ENCODE data around the gene MORN1.

MORN1 gene

DNA sequence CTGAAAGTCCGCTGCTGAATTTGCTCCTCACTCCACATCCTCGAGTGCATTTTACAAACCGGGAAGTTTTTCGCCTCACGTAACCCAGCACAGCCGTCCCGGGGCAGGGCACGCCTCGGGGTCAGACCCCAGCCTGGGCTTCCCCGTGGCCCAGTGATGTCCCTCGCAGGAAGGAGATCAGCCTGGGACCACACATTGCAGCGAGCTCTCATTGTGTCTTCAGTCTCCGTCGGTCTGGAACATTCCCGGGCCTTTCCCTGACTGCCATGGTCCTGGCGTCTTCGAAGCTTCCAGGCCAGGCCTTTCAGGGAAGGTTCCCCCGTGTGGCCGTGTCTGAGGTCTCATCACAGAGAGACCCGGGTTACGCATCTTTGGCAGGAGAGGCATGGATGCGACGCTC lies 43.5 kb downstream of the MORN1 start:
- Histone ChIP-seq H3K4me3 (ENCODE audit: low read depth, low read length) (no peak overlapping the region), H3K9me3 (ENCODE audit: control insufficient read depth, insufficient read depth, low read length) (no peaks in the 10 kb centered on the region), H3K27me3 (ENCODE audit: control insufficient read depth, insufficient read depth, low read length) (no peaks in the 10 kb centered on the region), H3K27ac (ENCODE audit: low read depth, low read length) (no peak overlapping the region), H3K36me3 (ENCODE audit: control insufficient read depth, insufficient read depth, low read length) (no peaks in the 10 kb centered on the region), H3K4me1 (ENCODE audit: control insufficient read depth, insufficient read depth, low read length) (no peaks in the 10 kb centered on the region), H3K9ac (ENCODE audit: low read depth, low read length) (no peak overlapping the region)

DNA sequence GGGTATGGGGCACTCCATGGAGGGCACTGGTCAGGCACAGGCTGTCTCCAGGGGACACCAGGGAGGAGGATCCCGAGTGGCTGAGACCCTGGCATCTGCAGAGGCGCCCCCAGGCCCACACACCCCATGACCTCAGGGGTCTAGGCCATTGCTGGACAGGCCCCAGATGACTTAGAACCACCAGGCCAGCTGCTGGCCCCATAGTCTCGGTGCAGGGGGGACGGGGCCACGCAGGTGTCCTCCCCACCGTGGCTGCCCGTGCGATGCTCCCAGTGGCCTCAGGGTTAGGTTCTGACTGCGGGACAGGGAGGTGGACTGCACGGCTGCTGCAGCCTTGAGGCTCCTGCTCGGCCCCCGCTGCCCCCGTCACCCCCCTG lies 44.0 kb downstream of the MORN1 start:
- no peaks in the 10 kb centered on the region for H3K36me3 ChIP-seq (ENCODE audit: control insufficient read depth, insufficient read depth, low read length)
- no peaks in the 10 kb centered on the region for H3K9me3 ChIP-seq (ENCODE audit: control insufficient read depth, insufficient read depth, low read length)
- no peak overlapping the region for H3K4me3 ChIP-seq (ENCODE audit: low read depth, low read length)
- H3K27ac ChIP-seq (ENCODE audit: low read depth, low read length) = no peak overlapping the region
- no peaks in the 10 kb centered on the region for H3K27me3 ChIP-seq (ENCODE audit: control insufficient read depth, insufficient read depth, low read length)
- H3K9ac ChIP-seq (ENCODE audit: low read depth, low read length) = no peak overlapping the region
- no peaks in the 10 kb centered on the region for H3K4me1 ChIP-seq (ENCODE audit: control insufficient read depth, insufficient read depth, low read length)

GRCh38 chr1:2346691-2347408 lies 44.5 kb downstream of the MORN1 start:
- no peak overlapping the region for H3K9ac ChIP-seq (ENCODE audit: low read depth, low read length)
- H3K4me3 ChIP-seq (ENCODE audit: low read depth, low read length) = no peak overlapping the region
- H3K36me3 ChIP-seq (ENCODE audit: control insufficient read depth, insufficient read depth, low read length) = no peaks in the 10 kb centered on the region
- no peaks in the 10 kb centered on the region for H3K27me3 ChIP-seq (ENCODE audit: control insufficient read depth, insufficient read depth, low read length)
- no peaks in the 10 kb centered on the region for H3K4me1 ChIP-seq (ENCODE audit: control insufficient read depth, insufficient read depth, low read length)
- H3K27ac ChIP-seq (ENCODE audit: low read depth, low read length) = no peak overlapping the region
- H3K9me3 ChIP-seq (ENCODE audit: control insufficient read depth, insufficient read depth, low read length) = no peaks in the 10 kb centered on the region

GRCh38 chr1:2345297-2346075 lies 45.9 kb downstream of the MORN1 start:
- no peaks in the 10 kb centered on the region for H3K36me3 ChIP-seq (ENCODE audit: control insufficient read depth, insufficient read depth, low read length)
- no peak overlapping the region for H3K9ac ChIP-seq (ENCODE audit: low read depth, low read length)
- no peak overlapping the region for H3K4me3 ChIP-seq (ENCODE audit: low read depth, low read length)
- H3K9me3 ChIP-seq (ENCODE audit: control insufficient read depth, insufficient read depth, low read length) = no peaks in the 10 kb centered on the region
- H3K4me1 ChIP-seq (ENCODE audit: control insufficient read depth, insufficient read depth, low read length) = no peaks in the 10 kb centered on the region
- no peak overlapping the region for H3K27ac ChIP-seq (ENCODE audit: low read depth, low read length)
- H3K27me3 ChIP-seq (ENCODE audit: control insufficient read depth, insufficient read depth, low read length) = no peaks in the 10 kb centered on the region

DNA sequence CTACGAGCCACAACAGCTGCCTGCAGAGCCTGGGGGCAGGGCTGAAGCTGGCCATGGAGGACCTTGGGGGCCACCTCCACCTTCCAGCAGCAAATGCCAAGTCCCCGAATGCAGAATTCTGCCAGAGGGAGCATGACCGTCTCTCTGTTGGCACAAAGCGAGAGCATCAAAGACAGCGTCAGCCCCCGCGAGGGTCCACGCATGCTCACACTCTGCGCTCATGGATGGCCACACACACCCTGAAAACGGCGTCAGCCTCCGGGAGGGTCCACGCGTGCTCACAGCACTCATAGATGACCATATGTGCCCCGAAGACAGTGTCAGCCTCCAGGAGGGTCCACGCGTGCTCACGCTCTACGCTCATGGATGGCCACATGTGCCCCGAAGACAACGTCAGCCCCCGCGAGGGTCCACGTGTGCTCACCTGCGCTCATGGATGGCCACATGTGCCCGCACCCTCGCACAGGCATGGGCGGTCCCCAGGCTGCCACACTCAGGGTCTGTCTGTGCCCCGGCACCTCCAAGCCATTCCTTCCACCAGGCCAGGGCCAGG lies 46.5 kb downstream of the MORN1 start:
- Histone ChIP-seq H3K27me3 (ENCODE audit: control insufficient read depth, insufficient read depth, low read length) (no peaks in the 10 kb centered on the region), H3K9ac (ENCODE audit: low read depth, low read length) (no peak overlapping the region), H3K9me3 (ENCODE audit: control insufficient read depth, insufficient read depth, low read length) (no peaks in the 10 kb centered on the region), H3K27ac (ENCODE audit: low read depth, low read length) (no peak overlapping the region), H3K36me3 (ENCODE audit: control insufficient read depth, insufficient read depth, low read length) (no peaks in the 10 kb centered on the region), H3K4me1 (ENCODE audit: control insufficient read depth, insufficient read depth, low read length) (no peaks in the 10 kb centered on the region), H3K4me3 (ENCODE audit: low read depth, low read length) (no peak overlapping the region)

DNA sequence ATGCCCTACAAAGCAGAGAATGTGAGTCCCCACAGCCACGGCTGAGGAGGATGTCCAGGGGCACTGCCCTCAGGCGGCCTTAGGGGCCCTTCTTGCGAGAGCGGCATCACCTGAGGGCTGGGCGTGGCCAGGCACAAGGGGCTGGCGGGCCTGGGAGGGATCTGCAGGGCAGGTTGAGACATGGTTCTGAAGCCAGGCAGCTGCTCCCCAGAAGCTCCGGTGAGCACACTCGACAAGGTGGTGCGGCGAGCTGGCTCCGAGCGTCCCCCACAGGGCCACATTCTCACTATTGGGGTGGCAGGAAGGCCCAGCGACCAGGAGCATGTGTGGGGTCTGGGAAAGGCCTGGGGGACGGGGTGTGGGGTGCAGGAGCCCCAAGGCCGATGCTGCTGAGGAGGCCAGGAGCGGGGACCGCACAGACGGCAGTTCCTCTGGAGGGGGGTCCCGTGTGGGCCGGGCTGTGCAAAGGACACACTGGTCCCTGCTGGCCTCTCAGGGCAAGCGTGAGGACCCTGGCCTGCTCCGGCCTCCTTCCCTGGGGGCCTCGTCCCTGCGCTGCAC lies 47.2 kb downstream of the MORN1 start:
- Histone ChIP-seq H3K4me1 (ENCODE audit: control insufficient read depth, insufficient read depth, low read length) (no peaks in the 10 kb centered on the region), H3K4me3 (ENCODE audit: low read depth, low read length) (no peak overlapping the region), H3K9ac (ENCODE audit: low read depth, low read length) (no peak overlapping the region), H3K27ac (ENCODE audit: low read depth, low read length) (no peak overlapping the region), H3K27me3 (ENCODE audit: control insufficient read depth, insufficient read depth, low read length) (no peaks in the 10 kb centered on the region), H3K36me3 (ENCODE audit: control insufficient read depth, insufficient read depth, low read length) (no peaks in the 10 kb centered on the region), H3K9me3 (ENCODE audit: control insufficient read depth, insufficient read depth, low read length) (no peaks in the 10 kb centered on the region)

- H3K27me3 ChIP-seq (ENCODE audit: control insufficient read depth, insufficient read depth, low read length) = no peaks in the 10 kb centered on the region
- no peak overlapping the region for H3K27ac ChIP-seq (ENCODE audit: low read depth, low read length)
- no peak overlapping the region for H3K9ac ChIP-seq (ENCODE audit: low read depth, low read length)
- H3K9me3 ChIP-seq (ENCODE audit: control insufficient read depth, insufficient read depth, low read length) = no peaks in the 10 kb centered on the region
- no peaks in the 10 kb centered on the region for H3K36me3 ChIP-seq (ENCODE audit: control insufficient read depth, insufficient read depth, low read length)
- no peaks in the 10 kb centered on the region for H3K4me1 ChIP-seq (ENCODE audit: control insufficient read depth, insufficient read depth, low read length)
- no peak overlapping the region for H3K4me3 ChIP-seq (ENCODE audit: low read depth, low read length)
Observed at GRCh38 chr1:2343023-2343935, 48.1 kb downstream of the MORN1 start.

DNA sequence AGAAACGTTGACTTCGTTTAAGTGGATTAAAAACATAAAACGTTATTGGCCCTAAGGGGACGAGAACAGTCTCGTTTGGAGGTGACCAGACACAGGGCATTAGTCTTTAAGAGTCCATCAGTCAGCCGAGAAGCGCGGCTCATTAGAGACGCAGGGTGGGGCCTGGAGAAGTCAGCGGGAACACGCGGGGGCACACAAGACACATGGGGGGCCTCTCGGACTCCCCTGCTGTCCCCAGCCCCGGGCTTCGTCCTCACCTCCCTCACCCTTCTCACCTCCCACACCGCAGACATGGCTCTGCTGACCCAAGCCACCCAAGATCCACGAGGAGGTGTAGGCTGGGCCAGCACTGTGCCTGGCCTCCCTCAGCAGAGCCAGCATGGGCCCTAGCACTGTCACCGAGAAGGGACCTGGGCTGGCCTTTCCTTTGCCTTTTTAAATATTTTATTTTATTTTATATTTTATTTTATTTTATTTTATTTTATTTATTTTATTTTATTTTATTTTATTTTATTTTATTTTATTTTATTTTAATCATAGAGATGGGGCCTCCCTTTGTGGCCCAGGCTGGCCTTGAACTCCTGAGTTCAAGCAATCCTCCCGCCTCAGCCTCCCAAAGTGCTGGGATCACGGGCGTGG lies 48.9 kb downstream of the MORN1 start:
- Histone ChIP-seq H3K36me3 (ENCODE audit: control insufficient read depth, insufficient read depth, low read length) (no peaks in the 10 kb centered on the region), H3K9ac (ENCODE audit: low read depth, low read length) (no peak overlapping the region), H3K4me3 (ENCODE audit: low read depth, low read length) (no peak overlapping the region), H3K27ac (ENCODE audit: low read depth, low read length) (no peak overlapping the region), H3K4me1 (ENCODE audit: control insufficient read depth, insufficient read depth, low read length) (no peaks in the 10 kb centered on the region), H3K27me3 (ENCODE audit: control insufficient read depth, insufficient read depth, low read length) (no peaks in the 10 kb centered on the region), H3K9me3 (ENCODE audit: control insufficient read depth, insufficient read depth, low read length) (no peaks in the 10 kb centered on the region)

DNA sequence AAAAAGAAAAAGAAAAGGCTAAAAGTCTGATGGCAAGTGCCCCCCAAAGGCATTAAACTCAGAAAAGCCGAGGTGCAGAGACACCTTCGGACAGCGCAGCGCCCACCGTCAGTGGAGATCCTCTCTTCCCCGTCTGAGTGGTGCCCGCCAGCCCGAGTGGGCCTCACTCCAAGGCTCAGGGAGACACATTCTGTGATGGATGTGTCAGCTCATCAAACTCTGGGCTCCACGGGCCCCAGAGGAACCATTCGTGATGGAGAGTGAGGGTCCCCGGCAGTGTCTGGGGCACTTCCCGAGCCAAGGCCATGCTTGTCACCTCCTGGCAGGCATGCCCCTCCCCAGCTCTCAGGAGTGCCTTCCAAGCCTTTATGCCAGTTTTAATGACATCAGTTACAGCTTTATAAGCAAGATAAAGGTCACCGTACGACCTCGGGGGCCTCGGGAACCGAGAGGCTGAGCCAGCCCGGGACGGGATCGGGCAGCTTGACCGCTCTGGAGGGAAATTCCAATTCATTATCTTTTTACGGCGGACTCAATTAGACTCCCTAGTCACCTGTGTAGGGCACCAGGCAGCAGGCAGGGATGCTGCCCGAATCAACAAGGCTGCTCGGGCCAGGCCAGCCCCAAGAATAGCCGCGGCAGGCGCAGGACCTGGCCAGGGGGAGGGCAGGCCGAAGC lies 49.5 kb downstream of the MORN1 start:
- Histone ChIP-seq H3K27me3 (ENCODE audit: control insufficient read depth, insufficient read depth, low read length) (no peaks in the 10 kb centered on the region), H3K4me1 (ENCODE audit: control insufficient read depth, insufficient read depth, low read length) (no peaks in the 10 kb centered on the region), H3K36me3 (ENCODE audit: control insufficient read depth, insufficient read depth, low read length) (no peaks in the 10 kb centered on the region), H3K4me3 (ENCODE audit: low read depth, low read length) (no peak overlapping the region), H3K9me3 (ENCODE audit: control insufficient read depth, insufficient read depth, low read length) (no peaks in the 10 kb centered on the region), H3K27ac (ENCODE audit: low read depth, low read length) (no peak overlapping the region), H3K9ac (ENCODE audit: low read depth, low read length) (no peak overlapping the region)

DNA sequence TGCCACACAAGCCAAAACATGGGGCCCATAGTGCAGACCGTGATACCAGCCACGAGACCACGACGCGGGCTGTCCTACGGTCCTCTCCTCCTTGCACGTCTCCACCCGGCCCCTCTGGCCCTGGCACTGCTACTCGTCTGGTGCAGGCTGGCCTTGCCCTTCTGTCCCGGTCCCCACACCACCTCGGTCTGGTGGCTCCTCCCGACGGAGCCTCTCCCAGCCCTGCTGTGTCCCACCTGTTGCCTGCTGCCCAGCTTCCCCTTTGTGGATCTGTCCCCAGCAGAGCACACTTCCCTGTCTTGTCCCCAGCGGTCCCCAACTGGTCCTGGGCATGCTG lies 50.5 kb downstream of the MORN1 start:
- Histone ChIP-seq H3K27me3 (ENCODE audit: control insufficient read depth, insufficient read depth, low read length) (no peaks in the 10 kb centered on the region), H3K27ac (ENCODE audit: low read depth, low read length) (no peak overlapping the region), H3K4me3 (ENCODE audit: low read depth, low read length) (no peak overlapping the region), H3K36me3 (ENCODE audit: control insufficient read depth, insufficient read depth, low read length) (no peaks in the 10 kb centered on the region), H3K4me1 (ENCODE audit: control insufficient read depth, insufficient read depth, low read length) (no peaks in the 10 kb centered on the region), H3K9ac (ENCODE audit: low read depth, low read length) (no peak overlapping the region), H3K9me3 (ENCODE audit: control insufficient read depth, insufficient read depth, low read length) (no peaks in the 10 kb centered on the region)

Measured in HUES48 (cell line).